CD4-positive, alpha-beta T cell treated with Interleukin-6 at 100 ng/mL for 8 hours (primary cell): ENCODE data around the gene TRIM54.
"Not testable (repeated sequence)": the region's sequence is repeated elsewhere in the genome, so short reads cannot be mapped to it uniquely, and the experiment has no call there.

Experiments used
- DNase-seq: peaks from one replicate; pipeline ENCODE4 v3.0.0-alpha.2; 2020; ENCODE audit warnings: mixed read lengths, low spot score

TRIM54 gene

GRCh38 chr2:27284996-27285395 is 2.8 kb downstream of the TRIM54 start:
- no peak for DNase-seq

- DNase-seq = no peak
Observed at GRCh38 chr2:27285481-27285880, 3.3 kb downstream of the TRIM54 start.

GRCh38 chr2:27288610-27289009 is 6.4 kb downstream of the TRIM54 start:
- no peak for DNase-seq

- DNase-seq = no peak
Observed at GRCh38 chr2:27290549-27290948, 8.3 kb downstream of the TRIM54 start.

GRCh38 chr2:27291865-27292264 is 9.6 kb downstream of the TRIM54 start:
- no peak for DNase-seq

GRCh38 chr2:27294928-27295327 is 12.7 kb downstream of the TRIM54 start:
- DNase-seq = no peak

GRCh38 chr2:27296481-27296880 is 14.3 kb downstream of the TRIM54 start:
- no peak for DNase-seq

GRCh38 chr2:27297195-27297594 is 15.0 kb downstream of the TRIM54 start:
- no peak for DNase-seq

- DNase-seq = no peak
Observed at GRCh38 chr2:27298391-27299080, 16.3 kb downstream of the TRIM54 start.

- not testable (repeated sequence) for DNase-seq
Observed at GRCh38 chr2:27300606-27301005, 18.4 kb downstream of the TRIM54 start.

- peak; percentile 54 for DNase-seq
Observed at GRCh38 chr2:27303093-27304025, 21.1 kb downstream of the TRIM54 start.

- no peak for DNase-seq
Observed at GRCh38 chr2:27304488-27305240, 22.4 kb downstream of the TRIM54 start.

GRCh38 chr2:27305516-27305915 is 23.3 kb downstream of the TRIM54 start:
- DNase-seq = no peak

- DNase-seq = no peak
Observed at GRCh38 chr2:27306136-27306535, 23.9 kb downstream of the TRIM54 start.

- DNase-seq = no peak
Observed at GRCh38 chr2:27306573-27307286, 24.5 kb downstream of the TRIM54 start.

- DNase-seq = no peak
Observed at GRCh38 chr2:27307287-27307544, 25.0 kb downstream of the TRIM54 start.

- DNase-seq = no peak
Observed at GRCh38 chr2:27307545-27308358, 25.5 kb downstream of the TRIM54 start.

GRCh38 chr2:27308359-27308881 is 26.2 kb downstream of the TRIM54 start, which contains the start of gene UCN:
TSS of gene UCN (minus strand) at chr2:27308445. CDS start at chr2:27307895, 550 bp downstream.
- no peak for DNase-seq

GRCh38 chr2:27309651-27310050 is 27.4 kb downstream of the TRIM54 start:
- no peak for DNase-seq

GRCh38 chr2:27312152-27312551 is 29.9 kb downstream of the TRIM54 start:
- no peak for DNase-seq
